Amygdala (tissue), 56 donors: ENCODE results near the gene MLH3.
"Not testable (repeated sequence)": the region's sequence is repeated elsewhere in the genome, so short reads cannot be mapped to it uniquely, and the experiment has no call there.

Experiments used
- DNase-seq, 56 donors: peaks; one replicate each; lab custom pipeline; 2025; lab: John Stamatoyannopoulos, UW

The MLH3 gene

DNA sequence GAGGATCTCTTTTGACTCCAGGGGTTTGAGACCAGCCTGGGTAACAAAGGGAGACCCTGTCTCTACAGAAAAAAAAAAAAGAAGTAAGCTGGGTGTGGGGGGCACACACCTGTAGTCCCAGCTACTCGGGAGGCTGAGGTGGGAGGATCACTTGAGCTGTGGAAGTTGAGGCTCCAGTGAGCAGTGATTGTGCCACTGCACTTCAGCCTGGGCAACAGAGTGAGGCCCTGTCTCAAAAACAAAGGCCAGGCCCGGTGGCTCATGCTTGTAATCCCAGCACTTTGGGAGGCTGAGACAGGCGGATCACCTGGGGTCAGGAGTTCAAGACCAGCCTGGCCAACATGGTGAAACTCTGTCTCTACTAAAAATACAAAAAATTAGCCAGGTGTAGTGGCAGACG lies 16.5 kb upstream of the MLH3 start:
- not testable (repeated sequence) for DNase-seq

DNA sequence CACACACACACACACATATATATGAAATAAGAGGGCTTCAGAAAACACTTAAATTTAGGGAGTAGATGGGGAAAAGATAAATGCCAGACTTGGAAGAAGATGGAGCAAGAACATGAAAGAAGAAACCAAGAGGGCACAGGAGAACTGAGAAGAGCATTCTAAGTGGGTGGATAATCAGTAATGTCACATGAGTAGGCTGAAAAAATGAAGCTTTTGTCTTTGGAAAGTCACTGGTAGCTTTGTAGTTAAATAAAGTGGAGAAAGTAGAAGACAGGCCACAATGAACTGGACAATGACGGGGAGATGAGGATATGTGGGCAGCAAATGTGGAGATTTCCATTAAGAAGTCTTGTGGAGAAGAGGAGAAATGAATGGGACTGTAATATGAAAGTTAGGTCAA lies 15.9 kb upstream of the MLH3 start:
- DNase-seq = no peak

DNA sequence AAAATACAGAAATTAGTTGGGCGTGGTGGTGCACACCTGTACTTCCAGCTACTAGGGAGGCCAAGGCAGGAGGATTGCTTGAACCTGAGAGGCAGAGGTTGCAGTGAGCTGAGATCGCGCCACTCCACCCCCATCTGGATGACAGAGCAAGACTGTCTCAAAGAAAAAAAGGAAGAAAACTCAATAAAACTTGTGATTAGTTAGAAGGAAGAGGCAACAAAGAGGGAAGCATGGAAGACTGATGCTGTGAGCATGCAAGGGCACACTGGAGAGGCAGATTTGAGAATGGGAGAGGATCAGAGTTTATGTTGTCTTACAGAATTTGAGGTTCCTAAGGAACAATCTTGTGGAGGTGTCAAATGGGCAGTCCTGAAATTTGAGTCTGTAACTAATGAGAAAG lies 15.4 kb upstream of the MLH3 start:
- no peak for DNase-seq

DNA sequence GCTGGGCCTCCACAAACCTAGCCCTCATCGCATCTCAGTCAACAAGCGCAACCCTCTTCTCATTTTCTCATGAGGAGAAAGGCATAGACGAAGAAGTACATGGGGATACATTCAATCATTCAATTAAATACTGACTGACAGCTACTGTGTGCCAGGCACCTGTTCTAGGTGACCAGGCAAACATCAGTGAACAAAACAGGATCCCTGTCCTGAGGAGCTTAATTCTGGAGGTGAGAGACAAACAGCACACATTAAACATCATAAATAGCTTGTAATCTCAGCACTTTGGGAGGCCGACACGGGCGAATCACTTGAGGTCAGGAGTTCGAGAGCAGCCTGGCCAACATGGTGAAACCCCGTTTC lies 12.9 kb upstream of the MLH3 start:
- DNase-seq = no peak

DNA sequence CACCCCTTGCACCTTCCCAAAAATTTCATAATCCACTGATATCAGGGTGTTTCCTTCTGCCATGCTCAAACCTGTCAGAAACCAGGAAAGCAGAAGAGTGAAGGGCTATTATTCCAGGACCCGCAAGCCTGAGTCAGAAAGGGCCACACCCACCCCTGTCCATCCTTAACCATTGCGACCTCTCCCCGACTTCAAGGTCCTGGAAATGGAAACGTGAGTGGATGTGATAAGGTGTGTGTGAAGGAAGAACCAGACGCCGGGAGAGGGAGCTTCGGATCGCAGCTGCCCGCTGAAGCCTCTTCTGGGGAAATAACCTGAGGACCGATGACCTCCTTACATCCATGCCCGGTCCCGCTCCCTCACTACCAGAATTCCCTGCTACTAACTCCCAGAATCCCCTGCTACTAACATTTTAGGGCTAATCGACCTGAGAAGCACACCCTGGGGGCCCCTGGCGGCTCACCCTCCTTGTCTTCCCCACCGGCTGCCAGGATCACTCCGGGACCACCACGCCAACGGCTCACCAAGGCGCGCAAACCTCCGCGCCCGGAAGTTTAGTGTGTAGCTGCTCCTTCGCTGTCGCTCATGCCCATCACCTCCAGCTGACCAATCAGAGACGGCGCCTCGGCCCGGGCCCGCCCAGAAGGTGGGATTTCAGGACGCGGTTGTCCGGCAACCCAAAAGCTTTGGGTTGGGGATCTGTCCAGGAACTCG lies 12.4 kb upstream of the MLH3 start, which contains the start of gene ACYP1:
Gene ACYP1, minus strand, starts transcription at position 534 of the 714 bp plus-strand sequence. Its CDS starts 471 bp downstream, at position 63.
- DNase-seq = peak; percentile 18 to 92 (median 80)

DNA sequence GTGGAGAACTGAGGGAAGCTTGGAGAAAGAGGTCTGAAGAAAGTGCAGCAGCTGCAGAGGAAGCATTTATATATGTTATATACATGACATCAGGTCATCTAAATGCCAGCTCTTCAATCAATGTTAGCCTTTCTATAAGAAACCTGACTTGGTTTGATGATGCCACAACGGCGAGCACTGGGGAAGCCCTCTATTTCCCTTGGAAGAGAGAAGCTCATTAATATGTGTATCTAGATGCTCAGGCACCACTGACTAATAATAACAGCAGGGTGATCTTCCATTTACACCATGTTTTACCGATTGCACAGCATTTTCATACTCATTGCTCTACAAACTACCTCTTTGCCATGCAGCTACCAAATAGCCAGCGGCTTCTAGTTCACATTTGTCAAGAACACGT lies 11.7 kb upstream of the MLH3 start:
- peak in 1 of 56 donors; percentile 10 for DNase-seq

DNA sequence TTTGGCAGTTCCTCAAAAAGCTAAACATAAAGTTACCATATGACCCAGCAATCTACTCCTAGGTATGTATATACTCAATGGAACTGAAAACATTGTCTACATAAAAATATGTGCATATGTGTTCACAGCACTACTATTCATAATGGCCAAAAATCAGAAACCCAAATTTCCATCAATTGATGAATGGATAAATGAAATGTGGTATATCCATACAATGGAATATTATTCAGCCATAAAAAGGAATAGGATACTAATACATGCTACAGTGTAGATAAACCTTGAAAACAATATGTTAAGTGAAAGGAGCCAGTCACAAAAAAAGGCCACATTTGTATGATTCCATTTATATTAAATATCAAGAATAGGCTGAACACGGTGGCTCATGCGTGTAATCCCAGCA lies 9.2 kb upstream of the MLH3 start:
- no peak for DNase-seq

DNA sequence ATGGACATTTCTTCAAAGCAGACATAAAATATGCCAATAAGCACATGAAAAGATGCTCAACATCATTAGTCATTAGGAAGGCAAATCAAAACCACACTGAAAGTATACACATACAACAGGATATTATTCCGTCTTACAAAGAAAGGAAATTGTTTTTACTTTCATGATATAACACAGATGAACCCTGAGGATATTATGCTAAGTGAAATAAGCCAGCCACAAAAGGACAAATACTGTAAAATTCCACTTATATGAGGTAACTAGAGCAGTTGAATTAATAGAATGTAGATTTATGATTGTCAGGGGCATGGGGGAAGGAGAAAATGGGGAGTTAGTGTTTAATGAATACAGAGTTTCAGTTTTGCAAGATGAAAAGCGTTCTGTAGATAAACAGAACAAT lies 8.4 kb upstream of the MLH3 start:
- no peak for DNase-seq

DNA sequence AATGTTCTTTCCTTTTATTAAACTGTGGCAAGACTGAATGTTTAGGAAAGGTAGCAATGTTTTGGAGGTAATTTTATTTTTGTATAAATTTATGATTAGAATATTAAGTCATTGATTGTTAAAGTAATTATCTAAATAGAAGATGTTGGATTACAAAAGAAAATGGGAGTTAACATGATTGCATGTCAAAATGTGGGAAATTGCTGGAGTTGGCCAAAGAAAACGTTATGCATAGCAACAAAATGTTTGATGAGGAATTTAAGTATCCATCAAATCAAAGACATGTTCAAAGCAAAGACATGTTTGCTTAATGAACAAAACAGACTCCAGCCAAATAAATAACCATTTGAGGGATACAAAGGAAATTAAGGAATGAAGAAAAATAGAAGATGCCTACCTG lies 3.2 kb upstream of the MLH3 start:
- DNase-seq = no peak

DNA sequence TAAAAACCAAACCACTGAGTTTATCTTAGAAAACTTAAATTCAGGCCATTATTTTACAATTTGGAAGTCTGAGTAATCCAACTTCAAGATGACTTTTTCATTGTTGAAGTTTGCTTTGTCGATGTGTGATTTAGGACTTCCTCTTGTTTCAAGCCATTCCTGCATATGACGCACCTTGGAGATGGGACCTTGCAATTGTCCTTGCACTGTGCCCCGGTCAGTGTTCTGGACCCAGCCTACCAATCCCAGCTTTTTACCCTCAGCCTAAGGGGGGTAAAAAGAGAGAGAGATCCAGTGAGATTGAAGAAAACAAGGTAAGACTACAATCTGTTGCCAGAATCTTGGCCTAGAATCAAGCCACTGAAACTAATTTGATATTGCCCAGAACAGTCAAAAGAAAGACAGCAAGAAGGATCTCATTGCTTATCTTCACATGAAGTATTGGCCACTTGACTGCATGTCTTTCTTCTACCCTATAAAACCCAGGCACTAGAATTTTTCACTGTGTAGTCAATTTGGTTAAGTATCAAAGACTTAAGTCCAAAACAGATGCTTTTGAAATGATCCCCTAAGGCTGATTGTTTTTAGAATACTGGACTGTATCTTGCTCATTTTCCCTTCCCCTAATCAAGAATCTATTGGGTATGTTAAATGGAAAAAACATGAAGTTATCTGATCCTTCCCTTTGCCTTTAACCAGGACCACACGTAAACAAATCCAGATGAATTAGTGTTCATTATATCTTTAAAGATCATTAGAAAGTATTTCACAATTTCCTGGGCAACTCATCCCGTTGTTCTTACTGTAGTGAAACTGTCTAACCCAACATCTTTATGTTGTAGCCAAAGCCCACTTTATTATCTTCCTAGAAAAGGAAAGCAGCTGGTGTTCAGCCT lies 2.4 kb upstream of the MLH3 start:
- DNase-seq = no peak

DNA sequence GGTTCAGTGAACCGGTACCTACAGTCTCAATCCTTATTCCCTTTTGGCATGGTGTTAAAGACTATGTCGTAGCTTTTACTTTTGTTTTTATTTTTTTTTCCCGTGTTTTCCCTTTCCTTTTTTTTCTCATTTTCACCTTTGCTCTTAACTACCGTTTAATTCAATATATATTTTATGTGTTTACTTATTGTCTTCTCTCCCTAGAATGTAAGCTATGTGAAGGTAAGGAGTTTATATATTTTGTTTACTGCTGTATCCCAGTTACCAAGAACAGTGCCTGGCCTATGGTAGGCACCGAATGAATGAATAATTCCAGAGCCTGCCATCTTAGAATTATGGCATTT lies 261 bp upstream of the MLH3 start:
- DNase-seq = no peak

DNA sequence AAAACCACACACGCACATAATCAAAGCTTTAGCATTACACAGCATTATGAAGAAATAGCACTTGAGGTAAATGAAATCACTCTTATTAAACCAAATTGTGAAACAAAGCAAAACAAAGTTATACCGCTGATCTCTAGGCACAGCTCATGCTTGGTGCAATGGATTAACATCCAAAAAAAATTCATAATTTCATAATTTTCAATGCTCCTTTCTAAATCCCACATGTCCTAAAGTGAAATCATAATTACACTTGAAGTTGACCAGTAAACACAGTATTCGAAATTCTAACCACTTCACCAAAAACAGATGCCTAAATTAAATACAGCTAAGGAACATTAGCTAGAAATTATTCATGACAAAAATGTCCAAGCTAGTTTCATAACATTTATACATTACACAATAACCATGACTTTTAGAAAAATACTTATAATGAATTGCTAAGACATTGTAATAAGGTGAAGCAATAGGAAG lies 1.5 kb downstream of the MLH3 start:
- no peak for DNase-seq

DNA sequence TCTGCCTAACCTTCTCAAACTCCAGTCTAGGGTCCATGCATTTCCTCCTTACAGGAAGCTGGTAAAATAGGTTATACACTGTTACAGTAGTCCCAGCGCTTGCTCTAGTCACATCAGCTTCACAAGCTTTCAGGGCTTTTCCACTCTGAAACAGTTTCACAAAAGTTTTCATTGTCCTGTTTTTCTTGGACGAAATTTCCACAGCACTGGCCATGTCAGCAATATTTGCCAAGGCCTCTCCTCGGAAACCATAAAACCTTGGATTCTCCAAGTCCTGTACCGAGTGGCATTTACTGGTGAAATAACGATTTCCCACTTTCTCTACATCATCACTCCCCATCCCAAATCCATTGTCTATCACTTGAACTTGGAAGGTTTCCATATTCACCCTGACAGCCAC lies 2.1 kb downstream of the MLH3 start:
- peak in 10 of 56 donors; percentile 2 to 40 (median 17) for DNase-seq

DNA sequence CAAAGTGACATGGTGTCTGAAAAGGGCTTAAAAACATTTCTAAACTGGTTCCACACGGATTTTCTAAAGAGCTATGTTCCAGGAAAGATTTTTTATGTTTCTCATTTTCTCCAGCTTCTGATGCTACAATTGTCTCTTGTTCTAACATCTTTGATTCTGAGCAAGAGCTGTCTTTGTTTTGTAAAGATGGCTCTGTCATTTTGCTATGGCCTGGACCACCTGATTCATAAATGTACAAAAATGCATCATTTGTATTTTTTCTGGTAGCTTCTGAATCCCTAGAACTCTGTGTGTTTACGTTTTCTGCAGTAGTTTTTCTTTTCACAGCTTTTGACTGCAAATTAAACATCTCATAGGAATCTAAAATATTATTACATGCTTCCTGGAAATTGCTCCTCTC lies 3.2 kb downstream of the MLH3 start:
- no peak for DNase-seq

DNA sequence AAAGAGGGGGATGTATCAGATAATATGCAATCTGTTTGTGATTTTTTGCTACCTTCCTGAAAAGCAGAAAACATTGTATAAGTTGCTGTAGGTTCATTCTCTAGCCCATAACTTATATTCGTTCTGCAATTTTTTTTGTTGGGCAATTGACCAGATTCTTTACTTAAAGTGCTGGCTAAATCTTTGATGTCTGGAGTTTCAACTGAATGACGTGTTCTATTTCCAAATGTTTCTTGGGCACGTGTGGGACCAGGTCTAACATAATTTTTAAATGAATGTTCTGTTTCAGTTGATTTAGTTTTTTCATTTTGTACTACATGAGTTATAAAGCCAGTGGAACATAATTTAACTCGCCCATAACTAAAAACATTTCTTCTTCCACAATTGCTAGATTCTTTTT lies 3.8 kb downstream of the MLH3 start:
- no peak for DNase-seq

DNA sequence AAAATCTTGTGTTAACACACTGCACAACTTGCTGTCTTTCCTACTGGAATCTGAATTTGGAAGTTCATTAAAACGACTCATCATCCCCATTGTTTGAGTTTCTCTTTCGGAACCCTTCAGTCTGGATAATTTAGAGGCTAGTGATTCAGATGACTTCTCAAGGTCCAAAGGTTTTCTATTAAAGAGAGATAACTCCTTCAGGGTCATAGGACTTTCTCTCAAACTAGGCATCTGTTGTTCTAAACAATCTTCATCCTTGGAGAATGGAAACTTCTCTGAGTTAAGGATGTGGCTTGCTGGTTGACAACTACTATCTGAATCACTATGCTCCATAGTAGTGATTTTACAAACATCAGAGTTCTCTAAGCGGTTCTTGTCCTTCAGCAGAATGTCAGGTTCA lies 4.4 kb downstream of the MLH3 start:
- DNase-seq = no peak

DNA sequence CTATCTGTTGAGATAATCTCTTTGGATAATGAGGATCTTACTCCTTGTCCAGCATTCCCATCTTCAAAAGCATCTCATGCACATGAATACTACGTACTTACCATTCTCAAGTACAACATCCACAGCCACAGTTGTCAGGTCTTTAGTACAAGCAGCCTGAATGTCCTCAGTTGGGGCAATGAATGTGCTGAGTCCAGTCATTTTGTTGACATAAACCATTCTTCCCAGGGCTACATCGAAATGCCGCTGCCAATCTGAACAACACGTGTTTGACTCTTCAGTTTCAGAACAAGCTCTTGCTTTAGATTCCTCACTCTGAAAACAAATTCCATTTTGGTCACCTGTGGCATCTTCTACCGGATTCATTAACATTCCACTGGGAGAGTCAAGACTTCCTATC lies 5.0 kb downstream of the MLH3 start:
- DNase-seq = no peak

DNA sequence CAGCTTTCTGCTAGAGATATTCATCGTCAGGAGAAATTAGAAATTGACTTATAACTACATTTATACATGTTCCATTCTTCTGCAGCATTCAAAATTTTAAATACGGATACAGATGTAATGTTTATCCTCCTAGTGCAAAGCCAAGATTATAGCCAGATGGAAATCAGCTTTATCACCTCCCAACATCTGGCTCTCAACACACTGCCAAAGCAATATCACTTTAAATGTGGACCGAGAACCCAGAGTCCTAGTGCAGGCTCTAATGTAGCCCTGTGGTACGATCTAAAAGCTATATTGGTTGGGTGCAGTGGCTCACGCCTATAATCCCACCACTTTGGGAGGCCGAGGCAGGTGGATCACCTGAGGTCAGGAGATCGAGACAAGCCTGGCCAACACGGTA lies 6.5 kb downstream of the MLH3 start:
- no peak for DNase-seq

DNA sequence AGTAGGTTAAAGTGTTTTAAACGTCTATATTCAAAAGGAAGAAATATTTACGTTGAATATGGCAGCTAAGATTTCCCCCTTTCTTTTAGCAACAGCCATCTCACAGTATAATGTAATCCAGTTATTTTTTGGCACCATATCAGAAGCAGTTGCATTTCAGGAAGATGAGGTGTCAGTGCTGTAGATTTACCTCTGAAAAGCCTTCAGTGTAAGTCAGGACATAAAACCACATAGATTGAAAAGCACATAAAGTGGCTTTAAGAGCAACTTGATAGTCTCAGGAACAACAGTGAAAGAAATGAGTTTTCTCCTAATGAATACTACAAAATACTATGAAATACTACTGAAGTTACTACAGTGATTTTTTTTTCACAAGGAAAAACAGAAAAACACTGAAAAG lies 6.9 kb downstream of the MLH3 start:
- no peak for DNase-seq

DNA sequence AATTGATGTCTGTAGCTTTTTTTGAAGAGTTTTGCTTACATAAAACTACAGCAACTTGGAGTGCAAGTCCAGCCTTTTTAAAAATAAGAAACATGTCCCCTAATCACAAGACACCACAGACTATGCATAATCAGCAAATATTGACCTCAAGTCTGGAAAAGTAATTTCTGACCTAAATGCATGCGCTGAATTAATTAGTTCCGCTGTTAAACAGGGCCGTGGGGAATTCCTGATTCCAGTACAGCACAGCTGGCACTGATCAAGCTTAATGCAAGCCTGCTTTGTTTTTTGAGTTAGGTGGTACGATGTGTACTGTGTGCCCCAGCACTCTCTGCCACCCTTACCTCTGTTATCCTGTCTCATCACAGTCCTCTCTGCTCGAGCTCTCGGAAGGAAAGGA lies 9.2 kb downstream of the MLH3 start:
- DNase-seq = no peak

DNA sequence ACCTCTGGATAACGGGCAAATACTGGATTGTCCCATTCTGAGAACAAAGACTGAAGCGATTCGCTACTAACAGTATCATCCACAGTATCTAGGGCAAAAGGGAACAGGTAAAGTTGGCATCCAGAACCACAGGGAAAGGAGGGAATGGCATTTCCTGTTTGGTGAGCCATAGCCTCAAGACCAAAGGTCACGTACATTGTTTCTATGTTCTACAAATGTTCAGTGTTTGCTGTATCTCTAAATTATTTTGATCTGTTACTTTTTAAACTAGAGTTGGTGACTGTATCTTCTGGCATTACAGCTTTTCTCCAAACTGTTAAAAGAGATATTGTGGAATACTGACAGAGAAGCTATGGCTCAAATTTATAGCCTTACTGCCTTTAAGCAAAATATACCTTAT lies 9.7 kb downstream of the MLH3 start:
- DNase-seq = no peak

DNA sequence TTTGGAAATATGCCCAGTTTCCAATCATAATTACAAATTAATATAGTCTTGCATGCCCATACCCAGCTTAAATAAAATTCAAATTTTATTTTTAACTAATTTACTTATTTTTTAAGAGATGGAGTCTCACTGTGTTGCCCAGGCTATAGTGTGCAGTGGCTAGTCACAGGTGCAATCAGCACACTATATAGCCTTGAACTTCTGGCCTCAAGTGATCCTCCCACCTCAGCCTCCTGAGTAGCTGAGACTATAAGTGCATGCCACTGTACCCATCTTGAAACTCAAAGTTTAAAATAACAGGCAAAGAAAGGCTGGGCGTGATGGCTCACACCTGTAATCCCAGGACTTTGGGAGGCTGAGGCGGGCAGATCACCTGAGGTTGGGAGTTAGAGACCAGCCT lies 10.3 kb downstream of the MLH3 start:
- DNase-seq = no peak
